Psoas muscle (tissue), 8 donors: Measurements from ENCODE around the gene BCAS1. TPM values are rescaled to one million over a fixed set of nuclear protein-coding genes. Genes with fewer than 3 reads are reported as not detected.

Experiments used
- ATAC-seq, 4 donors: fragments of 200-7000 bp; cut with Tn5 transposase; one replicate each; pipeline ENCODE4 v1.9.1; 2020; ENCODE audit warnings: moderate library complexity in 3 of 4, mild to moderate bottlenecking in 2 of 4
- DNase-seq, 2 donors: peaks; one replicate each; pipeline ENCODE4 v3.0.0-alpha.2; 2020
- H3K27ac ChIP-seq: fragments of 200-600 bp; one replicate; pipeline ENCODE4 v1.8.0; 2022
- H3K27me3 ChIP-seq, 3 donors: fragments of 200-600 bp in 1 of 3; one replicate each; pipeline versions ENCODE4 v1.6.1 to v1.8.0; 2013 to 2022; ENCODE audit warnings: low read length in 2 of 3, mild to moderate bottlenecking in 2 of 3, moderate library complexity in 1 of 3; ENCODE audit not compliant: insufficient read depth in 3 of 3
- H3K36me3 ChIP-seq, 2 donors: fragments of 200-600 bp in 1 of 2; one replicate each; pipeline versions ENCODE4 v1.6.1 to v1.8.0; 2013 to 2022; ENCODE audit warnings: low read depth in 1 of 2, mild to moderate bottlenecking in 1 of 2, moderate library complexity in 1 of 2; ENCODE audit not compliant: insufficient read depth in 1 of 2
- H3K4me1 ChIP-seq: fragments of 200-600 bp; one replicate; pipeline ENCODE4 v1.8.0; 2022
- H3K4me3 ChIP-seq: fragments of 200-600 bp; one replicate; pipeline ENCODE4 v1.8.0; 2022; ENCODE audit warnings: mild to moderate bottlenecking
- H3K9me3 ChIP-seq: fragments of 200-600 bp; one replicate; pipeline ENCODE4 v1.8.0; 2022
- CTCF ChIP-seq: fragments of 200-600 bp; IDR thresholded peaks from one replicate; pipeline ENCODE4 v1.8.0; 2022; ENCODE audit warnings: antibody characterized with exemption
- whole genome bisulfite sequencing, 3 donors: extraction: QIAGEN DNeasy Blood & Tissue Kit; methylation state at CpG; one replicate each; pipeline versions ENCODE4 v1.1.6 to v1.1.7; 2013; 5-methylcytosine and 5-hydroxymethylcytosine counted together
- intact Hi-C, 2 donors: fragments of 100-400 bp; cut with DNase I; formaldehyde crosslinking; loops; one replicate each; pipeline versions ENCODE4 v1.11.0 to v1.14.2; 2022
- polyA plus RNA-seq, 3 donors: library from polyadenylated mRNA; stranded (reverse); fragments of 200-250 nt; gene quantifications; one replicate each; pipeline ENCODE4 v1.2.3, GENCODE V29; 2013
- total RNA-seq, 4 donors: library from RNA; stranded (reverse); fragmentation: NEBNext Ultra II Directional in 2 of 4; extraction: Animal tissue kit (Norgen Biotek cat#: 25700) in 2 of 4; gene quantifications; one replicate each; pipeline versions ENCODE4 v1.2.1 to v1.2.4, GENCODE V29; 2021 to 2023
- donor health status: healthy with polysubstance abuse.
- donor health status: DM: no; HTN: no; CAD: no; lungs with moderate emphysema.
- donor health status: Bipolar disorder and iron deficiency.
- donor health status: healthy.
- donor health status: DM: yes; HTN: yes; CAD: no.
- donor health status: DM: no; HTN: no; CAD: no.
- donor health status: DM: no; HTN: no; CAD: no.
- donor health status: DM: yes; HTN: yes; CAD: no.

The BCAS1 gene
- total and polyA plus RNA-seq, 7 donors, result 0.01 to 0.26 (median 0.16) TPM; not detected in 2

GRCh38 chr20:54107600-54108325 lies 37.4 kb upstream of the BCAS1 start:
- Histone ChIP-seq H3K27ac (no peak overlapping the region), H3K4me1 (no peaks in the 10 kb centered on the region), H3K36me3 (no peaks in the 10 kb centered on the region), H3K4me3 (no peak overlapping the region), H3K9me3 (no peaks in the 10 kb centered on the region), H3K27me3 (no peaks in the 10 kb centered on the region)
- whole genome bisulfite sequencing, 3 donors, result 41 to 50% (median 48%) methylated on average over 7 of the region's 7 CpGs
- intact Hi-C loops, result no loop called here
- ATAC-seq (no peak), DNase-seq (no peak)
- TF ChIP-seq CTCF, result no peak

- Histone ChIP-seq H3K4me3 (no peak overlapping the region), H3K27ac (no peak overlapping the region), H3K36me3 (no peaks in the 10 kb centered on the region), H3K4me1 (no peaks in the 10 kb centered on the region), H3K27me3 (no peaks in the 10 kb centered on the region), H3K9me3 (no peaks in the 10 kb centered on the region)
- ATAC-seq (no peak), DNase-seq (no peak)
- intact Hi-C loops, result no loop called here
- TF ChIP-seq CTCF, result no peak
- WGBS, 3 donors, result 35 to 61% (median 47%) methylated on average over 2 of the region's 2 CpGs
Observed at GRCh38 chr20:54107181-54107580, 36.8 kb upstream of the BCAS1 start.

- Histone ChIP-seq H3K9me3 (no peaks in the 10 kb centered on the region), H3K27me3 (no peaks in the 10 kb centered on the region), H3K36me3 (no peaks in the 10 kb centered on the region), H3K27ac (no peak overlapping the region), H3K4me3 (no peak overlapping the region), H3K4me1 (no peaks in the 10 kb centered on the region)
- WGBS, 3 donors, result 59 to 72% (median 65%) methylated on average over 4 of the region's 4 CpGs
- DNase-seq, result no peak
- TF ChIP-seq CTCF, result no peak
- ATAC-seq, result no peak
- intact Hi-C loops, result no loop called here
Observed at GRCh38 chr20:54106162-54106561, 35.8 kb upstream of the BCAS1 start.

- no peak for TF ChIP-seq CTCF
- WGBS, 3 donors, result 69 to 78% (median 73%) methylated on average over 4 of the region's 4 CpGs
- intact Hi-C loops, result no loop called here
- H3K36me3 ChIP-seq, result no peaks in the 10 kb centered on the region
- no peak overlapping the region for H3K27ac ChIP-seq
- H3K4me3 ChIP-seq, result no peak overlapping the region
- ATAC-seq (no peak), DNase-seq (no peak)
- H3K4me1 ChIP-seq, result no peaks in the 10 kb centered on the region
- H3K9me3 ChIP-seq, result no peaks in the 10 kb centered on the region
- no peaks in the 10 kb centered on the region for H3K27me3 ChIP-seq
Observed at GRCh38 chr20:54105653-54106052, 35.3 kb upstream of the BCAS1 start.

GRCh38 chr20:54104781-54105180 lies 34.4 kb upstream of the BCAS1 start:
- intact Hi-C loops, result no loop called here
- TF ChIP-seq CTCF, result no peak
- 74 to 83% (median 76%) methylated on average over 4 of the region's 4 CpGs for WGBS, 3 donors

More at GRCh38 chr20:54104781-54105180, 34.4 kb upstream of the BCAS1 start:
- Histone ChIP-seq H3K27ac (no peak overlapping the region), H3K36me3 (no peaks in the 10 kb centered on the region), H3K4me1 (no peaks in the 10 kb centered on the region), H3K9me3 (no peaks in the 10 kb centered on the region), H3K27me3 (no peaks in the 10 kb centered on the region), H3K4me3 (no peak overlapping the region)
- DNase-seq (no peak), ATAC-seq (no peak)
